GM12891 (cell line): ENCODE data around the gene CDK19.

ENCODE experiments used
- POLR2A ChIP-seq: IDR thresholded peaks from 2 replicates; pipeline ENCODE4 v1.6.1; 2011; ENCODE audit warnings: low read depth, low read length, control low read depth
- POLR2AphosphoS5 ChIP-seq: IDR thresholded peaks from 2 replicates; pipeline ENCODE4 v1.6.1; 2011; ENCODE audit warnings: low read depth, low read length, control low read depth
- SPI1 ChIP-seq: IDR thresholded peaks from 2 replicates; pipeline ENCODE4 v1.6.1; 2011; ENCODE audit warnings: low read depth, low read length, control low read depth
- TAF1 ChIP-seq: IDR thresholded peaks from 2 replicates; pipeline ENCODE4 v1.6.1; 2011; ENCODE audit warnings: low read depth, low read length, control low read depth

DNA sequence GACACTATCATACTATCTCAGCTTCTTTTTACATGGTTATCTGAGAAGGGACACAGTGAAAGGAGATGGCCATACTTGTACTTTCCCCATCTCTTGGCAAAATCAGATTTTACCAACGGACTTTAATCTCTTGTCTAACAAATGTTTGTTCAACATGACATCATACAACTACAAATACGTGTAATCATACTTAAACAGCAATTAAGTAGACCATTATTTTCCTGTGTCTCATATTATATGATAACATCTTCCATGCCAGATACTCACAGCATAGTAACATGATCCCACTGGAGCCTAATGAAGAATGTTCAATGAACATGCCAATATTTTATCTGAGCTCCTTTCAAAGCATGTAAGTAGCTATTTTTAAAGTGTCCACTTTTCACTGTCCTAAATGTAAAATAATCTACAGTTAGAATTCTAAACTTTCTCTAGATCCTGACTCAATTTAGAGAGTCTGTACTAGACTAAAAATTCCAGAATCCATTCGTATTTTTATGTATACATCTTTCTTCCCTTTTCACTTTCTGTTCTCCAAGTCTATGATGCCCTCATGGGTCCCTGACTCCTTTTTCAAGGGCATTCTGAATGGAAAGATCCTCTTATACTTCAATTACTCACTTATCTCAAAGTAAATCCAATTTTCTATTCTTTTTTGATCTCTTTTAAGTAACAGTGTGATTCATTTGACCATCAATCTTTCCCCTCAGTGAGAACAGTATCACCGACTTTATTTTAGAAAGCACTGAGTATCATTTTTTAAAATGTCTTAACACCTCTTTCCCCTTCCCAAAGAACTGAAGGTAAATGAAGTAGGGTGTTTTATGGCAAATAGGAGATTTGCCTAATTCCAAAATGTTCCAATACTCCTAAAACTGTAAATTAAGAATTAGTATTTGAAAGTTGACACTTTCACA is 133.5 kb downstream of the CDK19 start:
- no peak for TF ChIP-seq TAF1
- TF ChIP-seq POLR2A: no peak
- no peak for TF ChIP-seq POLR2AphosphoS5
- no peak for TF ChIP-seq SPI1
